IgD-negative memory B cell (primary cell): ENCODE results near the gene DOK6. TPM values are rescaled to one million over a fixed set of nuclear protein-coding genes. Genes with fewer than 3 reads are reported as not detected.

Experiments
- H3K27ac Mint-ChIP-seq, 3 donors: one replicate each; pipeline ENCODE4 v1.8.0; 2020 to 2022; ENCODE audit warnings: mild to moderate bottlenecking in 3 of 3, mixed read lengths in 3 of 3, moderate library complexity in 1 of 3
- H3K27me3 Mint-ChIP-seq: one replicate; pipeline ENCODE4 v1.8.0; 2021; ENCODE audit warnings: mixed read lengths
- H3K36me3 Mint-ChIP-seq: one replicate; pipeline ENCODE4 v1.8.0; 2020; ENCODE audit warnings: mild to moderate bottlenecking, mixed read lengths
- H3K4me1 Mint-ChIP-seq, 3 donors: one replicate each; pipeline ENCODE4 v1.8.0; 2020 to 2022; ENCODE audit warnings: mixed read lengths in 3 of 3, mild to moderate bottlenecking in 1 of 3
- H3K4me3 Mint-ChIP-seq, 4 donors: one replicate each; pipeline ENCODE4 v1.8.0; 2020 to 2022; ENCODE audit warnings: mild to moderate bottlenecking in 4 of 4, mixed read lengths in 4 of 4, moderate library complexity in 3 of 4
- H3K9me3 Mint-ChIP-seq, 3 donors: one replicate each; pipeline ENCODE4 v1.8.0; 2020 to 2021; ENCODE audit warnings: mixed read lengths in 3 of 3, mild to moderate bottlenecking in 1 of 3
- polyA plus RNA-seq: library from polyadenylated mRNA; unstranded; fragments of 300-500 nt; fragmentation: Illumina TruSeq; gene quantifications from one replicate; pipeline ENCODE4 v1.2.3, GENCODE V29; 2021

DOK6 gene
- polyA plus RNA-seq, 1 donor from 2014 or later, result not detected

GRCh38 chr18:69487488-69488394, 87.1 kb downstream of the DOK6 start:
- H3K36me3 Mint-ChIP-seq, result no peaks in the 10 kb centered on the region
- peaks cover 3 to 4% (median 4%) of the 10 kb centered on the region in 3 donors for H3K9me3 Mint-ChIP-seq
- H3K4me3 Mint-ChIP-seq, result no peak overlapping the region
- H3K27ac Mint-ChIP-seq, result no peak overlapping the region
- H3K27me3 Mint-ChIP-seq, result no peaks in the 10 kb centered on the region
- no peaks in the 10 kb centered on the region for H3K4me1 Mint-ChIP-seq

- no peaks in the 10 kb centered on the region for H3K36me3 Mint-ChIP-seq
- H3K9me3 Mint-ChIP-seq, result peaks cover 2 to 4% (median 3%) of the 10 kb centered on the region in 3 donors
- no peak overlapping the region for H3K4me3 Mint-ChIP-seq
- no peak overlapping the region for H3K27ac Mint-ChIP-seq
- H3K4me1 Mint-ChIP-seq, result no peaks in the 10 kb centered on the region
- no peaks in the 10 kb centered on the region for H3K27me3 Mint-ChIP-seq
Measured at GRCh38 chr18:69490072-69490471, 89.4 kb downstream of the DOK6 start.

GRCh38 chr18:69490813-69491212, 90.1 kb downstream of the DOK6 start:
- Mint-ChIP-seq H3K4me1 (no peaks in the 10 kb centered on the region), H3K9me3 (peaks cover 2 to 4% (median 3%) of the 10 kb centered on the region in 3 donors), H3K27me3 (no peaks in the 10 kb centered on the region), H3K27ac (no peak overlapping the region), H3K36me3 (no peaks in the 10 kb centered on the region), H3K4me3 (no peak overlapping the region)

- Mint-ChIP-seq H3K9me3 (peaks cover 2 to 4% (median 3%) of the 10 kb centered on the region in 3 donors), H3K4me3 (no peak overlapping the region), H3K4me1 (no peaks in the 10 kb centered on the region), H3K36me3 (no peaks in the 10 kb centered on the region), H3K27ac (no peak overlapping the region), H3K27me3 (no peaks in the 10 kb centered on the region)
Measured at GRCh38 chr18:69491576-69491975, 90.9 kb downstream of the DOK6 start.

- Mint-ChIP-seq H3K4me3 (no peak overlapping the region), H3K36me3 (no peaks in the 10 kb centered on the region), H3K27ac (no peak overlapping the region), H3K9me3 (peaks cover 2 to 3% (median 2%) of the 10 kb centered on the region in 3 donors), H3K27me3 (no peaks in the 10 kb centered on the region), H3K4me1 (no peaks in the 10 kb centered on the region)
Measured at GRCh38 chr18:69492861-69493260, 92.2 kb downstream of the DOK6 start.

- peaks cover 0 to 3% (median 2%) of the 10 kb centered on the region in 3 donors for H3K9me3 Mint-ChIP-seq
- no peaks in the 10 kb centered on the region for H3K4me1 Mint-ChIP-seq
- no peaks in the 10 kb centered on the region for H3K36me3 Mint-ChIP-seq
- H3K4me3 Mint-ChIP-seq, result no peak overlapping the region
- H3K27me3 Mint-ChIP-seq, result no peaks in the 10 kb centered on the region
- H3K27ac Mint-ChIP-seq, result no peak overlapping the region
Measured at GRCh38 chr18:69494841-69495240, 94.2 kb downstream of the DOK6 start.

- Mint-ChIP-seq H3K36me3 (no peaks in the 10 kb centered on the region), H3K27me3 (no peaks in the 10 kb centered on the region), H3K4me1 (no peaks in the 10 kb centered on the region), H3K9me3 (peaks cover 0 to 3% (median 2%) of the 10 kb centered on the region in 3 donors), H3K4me3 (no peak overlapping the region), H3K27ac (no peak overlapping the region)
Measured at GRCh38 chr18:69495338-69495737, 94.7 kb downstream of the DOK6 start.

- Mint-ChIP-seq H3K4me3 (no peak overlapping the region), H3K36me3 (no peaks in the 10 kb centered on the region), H3K4me1 (no peaks in the 10 kb centered on the region), H3K27me3 (no peaks in the 10 kb centered on the region), H3K9me3 (peaks cover 0 to 3% (median 2%) of the 10 kb centered on the region in 3 donors), H3K27ac (no peak overlapping the region)
Measured at GRCh38 chr18:69495841-69496533, 95.3 kb downstream of the DOK6 start.

GRCh38 chr18:69518989-69519388, 118.3 kb downstream of the DOK6 start:
- no peak overlapping the region for H3K27ac Mint-ChIP-seq
- peaks cover 0 to 2% (median 0%) of the 10 kb centered on the region in 3 donors for H3K4me1 Mint-ChIP-seq
- no peaks in the 10 kb centered on the region for H3K9me3 Mint-ChIP-seq
- H3K36me3 Mint-ChIP-seq, result no peaks in the 10 kb centered on the region
- H3K4me3 Mint-ChIP-seq, result no peak overlapping the region
- H3K27me3 Mint-ChIP-seq, result no peaks in the 10 kb centered on the region

- Mint-ChIP-seq H3K4me1 (no peaks in the 10 kb centered on the region), H3K27me3 (no peaks in the 10 kb centered on the region), H3K4me3 (no peak overlapping the region), H3K36me3 (no peaks in the 10 kb centered on the region), H3K27ac (no peak overlapping the region), H3K9me3 (no peaks in the 10 kb centered on the region)
Measured at GRCh38 chr18:69523582-69523981, 122.9 kb downstream of the DOK6 start.

- no peaks in the 10 kb centered on the region for H3K27me3 Mint-ChIP-seq
- H3K4me1 Mint-ChIP-seq, result no peaks in the 10 kb centered on the region
- no peak overlapping the region for H3K4me3 Mint-ChIP-seq
- no peak overlapping the region for H3K27ac Mint-ChIP-seq
- no peaks in the 10 kb centered on the region for H3K9me3 Mint-ChIP-seq
- H3K36me3 Mint-ChIP-seq, result no peaks in the 10 kb centered on the region
Measured at GRCh38 chr18:69528435-69528834, 127.7 kb downstream of the DOK6 start.

- no peaks in the 10 kb centered on the region for H3K4me1 Mint-ChIP-seq
- no peak overlapping the region for H3K27ac Mint-ChIP-seq
- H3K4me3 Mint-ChIP-seq, result no peak overlapping the region
- no peaks in the 10 kb centered on the region for H3K36me3 Mint-ChIP-seq
- H3K9me3 Mint-ChIP-seq, result no peaks in the 10 kb centered on the region
- H3K27me3 Mint-ChIP-seq, result no peaks in the 10 kb centered on the region
Measured at GRCh38 chr18:69529151-69529550, 128.5 kb downstream of the DOK6 start.

- no peaks in the 10 kb centered on the region for H3K36me3 Mint-ChIP-seq
Measured at GRCh38 chr18:69531973-69532372, 131.3 kb downstream of the DOK6 start.

GRCh38 chr18:69537183-69537582, 136.5 kb downstream of the DOK6 start:
- Mint-ChIP-seq H3K27me3 (no peaks in the 10 kb centered on the region), H3K9me3 (peaks cover 0 to 3% (median 0%) of the 10 kb centered on the region in 3 donors), H3K27ac (no peak overlapping the region), H3K4me3 (no peak overlapping the region), H3K4me1 (no peaks in the 10 kb centered on the region), H3K36me3 (no peaks in the 10 kb centered on the region)

More at GRCh38 chr18:69531973-69532372, 131.3 kb downstream of the DOK6 start:
- no peaks in the 10 kb centered on the region for H3K9me3 Mint-ChIP-seq
- H3K4me3 Mint-ChIP-seq, result no peak overlapping the region
- H3K27me3 Mint-ChIP-seq, result no peaks in the 10 kb centered on the region
- H3K4me1 Mint-ChIP-seq, result no peaks in the 10 kb centered on the region
- no peak overlapping the region for H3K27ac Mint-ChIP-seq

GRCh38 chr18:69538849-69539248, 138.2 kb downstream of the DOK6 start:
- Mint-ChIP-seq H3K27me3 (no peaks in the 10 kb centered on the region), H3K27ac (no peak overlapping the region), H3K4me1 (no peaks in the 10 kb centered on the region), H3K4me3 (no peak overlapping the region), H3K9me3 (peaks cover 0 to 3% (median 0%) of the 10 kb centered on the region in 3 donors), H3K36me3 (no peaks in the 10 kb centered on the region)
